SK-N-SH (cell line): ENCODE data around the gene PALLD. TPM values are rescaled to one million over a fixed set of nuclear protein-coding genes. Genes with fewer than 3 reads are reported as not detected.

Experiments
- CTCF ChIA-PET: fragments of 300-600, 350-600 bp; formaldehyde crosslinking; extraction: SDS; loops from one replicate; lab custom pipeline; 2021; lab: Yijun Ruan, JAX
- POLR2A ChIA-PET: fragments of 350-600 bp; sonication (Branson Sonifier 250); formaldehyde crosslinking; extraction: SDS; loops from one replicate; lab custom pipeline; 2020; ENCODE audit warnings: antibody characterized with exemption, inconsistent platforms; lab: Yijun Ruan, JAX
- DNase-seq: peaks from one replicate; pipeline ENCODE4 v3.0.0; 2012
- H2AFZ ChIP-seq: fragments of 200-600 bp; sonication (generic); 2 replicates; pipeline ENCODE4 v1.8.1; 2016; ENCODE audit warnings: antibody characterized with exemption, mild to moderate bottlenecking, low read depth
- H3F3A ChIP-seq: fragments of 200-600 bp; sonication (generic); replicated peaks from 2 replicates; pipeline ENCODE3; 2016; ENCODE audit warnings: antibody characterized with exemption, mild to moderate bottlenecking; ENCODE audit not compliant: insufficient read depth
- H3K27ac ChIP-seq, 2 experiments: fragments of 200-500 bp in 1 of 2; fragments of 200-600 bp in 1 of 2; sonication (Bioruptor generic) in 1 of 2; sonication (generic), shearing (Covaris generic) in 1 of 2; 2 replicates each; pipeline versions ENCODE4 v1.5.1 to v1.6.1; 2014 to 2016; ENCODE audit warnings: low read depth in 2 of 2, inconsistent platforms in 1 of 2, low read length in 1 of 2, mild to moderate bottlenecking in 1 of 2, mixed read lengths in 1 of 2
- H3K27me3 ChIP-seq: fragments of 200-600 bp; sonication (generic), shearing (Covaris generic); 2 replicates; pipeline ENCODE4 v1.6.1; 2016; ENCODE audit warnings: mixed run types; ENCODE audit not compliant: insufficient read depth
- H3K36me3 ChIP-seq, 2 experiments: fragments of 200-500 bp in 1 of 2; fragments of 200-600 bp in 1 of 2; sonication (Bioruptor generic) in 1 of 2; sonication (generic) in 1 of 2; replicated peaks in 1 of 2; 2 replicates each; pipeline versions ENCODE3 to v1.5.1; 2014 to 2016; ENCODE audit warnings: low read length in 1 of 2, mild to moderate bottlenecking in 1 of 2; ENCODE audit not compliant: insufficient read depth in 2 of 2, control insufficient read depth in 1 of 2
- H3K4me1 ChIP-seq, 2 experiments: fragments of 200-500 bp in 1 of 2; fragments of 200-600 bp in 1 of 2; sonication (Bioruptor generic) in 1 of 2; sonication (generic), shearing (Covaris generic) in 1 of 2; 2 replicates each; pipeline versions ENCODE4 v1.5.1 to v1.6.1; 2014 to 2016; ENCODE audit warnings: low read depth in 1 of 2, low read length in 1 of 2, mixed run types in 1 of 2; ENCODE audit not compliant: insufficient read depth in 2 of 2, control insufficient read depth in 1 of 2
- H3K4me2 ChIP-seq: fragments of 200-600 bp; sonication (generic), shearing (Covaris generic); 2 replicates; pipeline ENCODE4 v1.6.1; 2017; ENCODE audit warnings: mixed run types
- H3K4me3 ChIP-seq, 2 experiments: fragments of 200-500 bp in 1 of 2; fragments of 200-600 bp in 1 of 2; sonication (Bioruptor generic) in 1 of 2; sonication (generic), shearing (Covaris generic) in 1 of 2; 2 replicates each; pipeline versions ENCODE4 v1.5.1 to v1.8.1; 2014 to 2016; ENCODE audit warnings: low read depth in 2 of 2, inconsistent platforms in 1 of 2, low read length in 1 of 2, mild to moderate bottlenecking in 1 of 2, mixed read lengths in 1 of 2, moderate library complexity in 1 of 2
- H3K79me2 ChIP-seq: fragments of 200-600 bp; sonication (generic); 2 replicates; pipeline ENCODE4 v1.8.1; 2017; ENCODE audit warnings: mild to moderate bottlenecking; ENCODE audit not compliant: insufficient read depth
- H3K9ac ChIP-seq: fragments of 200-600 bp; sonication (generic); 2 replicates; pipeline ENCODE4 v1.6.1; 2017; ENCODE audit warnings: mixed run types
- H3K9me2 ChIP-seq: fragments of 200-600 bp; sonication (generic); 2 replicates; pipeline ENCODE4 v1.6.1; 2017; ENCODE audit warnings: mixed run types
- H3K9me3 ChIP-seq: fragments of 200-600 bp; sonication (generic); 2 replicates; pipeline ENCODE4 v1.6.1; 2017; ENCODE audit warnings: mixed run types, mild to moderate bottlenecking, moderate library complexity
- H4K20me1 ChIP-seq: fragments of 200-600 bp; sonication (generic); 2 replicates; pipeline ENCODE4 v1.6.1; 2017; ENCODE audit warnings: mild to moderate bottlenecking, mixed run types; ENCODE audit not compliant: insufficient read depth
- CTCF ChIP-seq: fragments of 200-600 bp; sonication (generic); IDR thresholded peaks from 2 replicates; pipeline ENCODE4 v1.6.1; 2017; ENCODE audit warnings: antibody characterized with exemption, mild to moderate bottlenecking, moderate library complexity
- ELF1 ChIP-seq: IDR thresholded peaks from 2 replicates; pipeline ENCODE4 v1.4.0; 2012
- EP300 ChIP-seq, 2 experiments: IDR thresholded peaks; 2 replicates each; pipeline versions ENCODE4 v1.4.0 to v1.6.1; 2012; ENCODE audit warnings: borderline replicate concordance in 1 of 2, low read depth in 1 of 2, low read length in 1 of 2
- FOSL2 ChIP-seq: IDR thresholded peaks from 2 replicates; pipeline ENCODE4 v1.4.0; 2012; ENCODE audit warnings: low read depth, mild to moderate bottlenecking, moderate library complexity, borderline replicate concordance
- FOXJ3 ChIP-seq: sonication (generic); formaldehyde crosslinking; IDR thresholded peaks from 2 replicates; pipeline ENCODE4 v1.5.1; 2020; ENCODE audit warnings: mild to moderate bottlenecking, missing genetic modification reagents
- FOXM1 ChIP-seq: IDR thresholded peaks from 2 replicates; pipeline ENCODE4 v1.4.0; 2012; ENCODE audit warnings: low read depth, mild to moderate bottlenecking
- GATA2 ChIP-seq: sonication (generic); formaldehyde crosslinking; IDR thresholded peaks from 2 replicates; pipeline ENCODE4 v1.5.0; 2020; ENCODE audit warnings: mild to moderate bottlenecking, missing genetic modification reagents
- IRF3 ChIP-seq: fragments of 150-350 bp; IDR thresholded peaks from 2 replicates; pipeline ENCODE4 v1.6.1; 2016; ENCODE audit warnings: mild to moderate bottlenecking, low read depth, low read length
- JUND ChIP-seq: IDR thresholded peaks from 2 replicates; pipeline ENCODE4 v1.4.0; 2012
- MAX ChIP-seq: IDR thresholded peaks from 2 replicates; pipeline ENCODE4 v1.4.0; 2012; ENCODE audit warnings: low read depth
- MEF2A ChIP-seq: IDR thresholded peaks from 2 replicates; pipeline ENCODE4 v1.4.0; 2012; ENCODE audit warnings: low read depth, borderline replicate concordance
- NRF1 ChIP-seq: IDR thresholded peaks from 2 replicates; pipeline ENCODE4 v1.6.1; 2012; ENCODE audit warnings: low read depth, mild to moderate bottlenecking, low read length
- RAD21 ChIP-seq: IDR thresholded peaks from 2 replicates; pipeline ENCODE4 v1.6.1; 2012; ENCODE audit warnings: mild to moderate bottlenecking, low read length
- RCOR1 ChIP-seq: fragments of 150-350 bp; IDR thresholded peaks from 2 replicates; pipeline ENCODE4 v1.6.1; 2017; ENCODE audit warnings: antibody characterized with exemption, low read length
- REST ChIP-seq: IDR thresholded peaks from 2 replicates; pipeline ENCODE4 v1.6.1; 2012; ENCODE audit warnings: mild to moderate bottlenecking, low read depth, low read length, moderate library complexity
- RFX5 ChIP-seq: IDR thresholded peaks from 2 replicates; pipeline ENCODE4 v1.6.1; 2012; ENCODE audit warnings: mild to moderate bottlenecking, improper control_type of control experiment, low read length
- RXRA ChIP-seq: IDR thresholded peaks from 2 replicates; pipeline ENCODE4 v1.4.0; 2012; ENCODE audit warnings: low read depth, mild to moderate bottlenecking, borderline replicate concordance
- SIN3A ChIP-seq: IDR thresholded peaks from 2 replicates; pipeline ENCODE4 v1.6.1; 2012; ENCODE audit warnings: low read depth, mild to moderate bottlenecking, low read length, moderate library complexity, borderline replicate concordance
- SMC3 ChIP-seq: IDR thresholded peaks from 2 replicates; pipeline ENCODE4 v1.6.1; 2012; ENCODE audit warnings: low read depth, low read length, improper control_type of control experiment
- TCF12 ChIP-seq: IDR thresholded peaks from 2 replicates; pipeline ENCODE4 v1.4.0; 2012
- TEAD4 ChIP-seq: IDR thresholded peaks from 2 replicates; pipeline ENCODE4 v1.4.0; 2012; ENCODE audit warnings: mild to moderate bottlenecking, borderline replicate concordance; ENCODE audit not compliant: insufficient read depth
- USF2 ChIP-seq: fragments of 150-350 bp; IDR thresholded peaks from 2 replicates; pipeline ENCODE4 v1.6.1; 2017; ENCODE audit warnings: antibody characterized with exemption, low read length, low read depth, borderline replicate concordance
- YY1 ChIP-seq: IDR thresholded peaks from 2 replicates; pipeline ENCODE4 v1.4.0; 2012; ENCODE audit warnings: low read depth, mild to moderate bottlenecking
- ZBTB33 ChIP-seq: IDR thresholded peaks from 2 replicates; pipeline ENCODE4 v1.4.0; 2012; ENCODE audit warnings: low read depth, borderline replicate concordance
- WGBS: methylation state at CpG from one replicate; pipeline ENCODE4 v1.1.6; 2017; ENCODE audit warnings: low lambda C conversion rate; 5-methylcytosine and 5-hydroxymethylcytosine counted together
- polyA plus RNA-seq, 3 experiments: library from polyadenylated mRNA; depleted of rRNA; stranded (reverse); fragments of >200 nt; gene quantifications; 2 replicates each; pipeline ENCODE4 v1.2.3, GENCODE V29; 2012

Gene PALLD
- polyA plus RNA-seq, 1 of the 3 experiments (the other 2 are of a cell fraction), result 33.0 TPM

- Histone ChIP-seq H3K4me3 (no peak overlapping the region), H3K36me3 (no peaks in the 10 kb centered on the region), H3K27me3 (no peaks in the 10 kb centered on the region), H3K4me2 (no peak overlapping the region), H3K9me3 (no peaks in the 10 kb centered on the region), H3K27ac (no peak overlapping the region), H3K9ac (no peak overlapping the region), H3K9me2 (no peaks in the 10 kb centered on the region), H3F3A (peaks cover 6% of the 10 kb centered on the region), H4K20me1 (no peaks in the 10 kb centered on the region), H3K79me2 (no peaks in the 10 kb centered on the region), H2AFZ (no peak overlapping the region), H3K4me1 (peaks cover 0 to 4% of the 10 kb centered on the region in 2 experiments; a peak in 3 of 4 replicates)
- WGBS, result 2% methylated on average over 3 of the region's 3 CpGs
- CTCF ChIA-PET, result interaction anchor here (0.7 to 4.4 kb wide), 20 partner anchors 8 to 495 kb away, joined by 3 to 48 read pairs (median 4); partner anchors contain the start of gene PALLD
- POLR2A ChIA-PET, result no interaction called here
- DNase-seq, result peak; percentile 22
- TF ChIP-seq NRF1 (no peak), GATA2 (CRISPR knock-in tag) (no peak), RFX5 (no peak), RAD21 (peak; percentile 57), RCOR1 (no peak), MAX (no peak), IRF3 (no peak), REST (no peak), YY1 (no peak), SIN3A (no peak), SMC3 (peak; percentile 29; the same call in 1 of the 2 replicates), TCF12 (no peak), ZBTB33 (no peak), RXRA (no peak), FOXJ3 (CRISPR knock-in tag) (no peak), JUND (no peak), USF2 (no peak), CTCF (peak; percentile 68), FOXM1 (no peak), TEAD4 (no peak), FOSL2 (no peak), ELF1 (no peak), EP300 (IDR thresholded peaks at IDR 0.05; ENCODE audit: borderline replicate concordance in 1 of 2, low read depth in 1 of 2, low read length in 1 of 2) (no peak), MEF2A (no peak)
Measured at GRCh38 chr4:168514249-168514852, 17.5 kb downstream of the PALLD start.
